Measurements from ENCODE around the gene HDAC9. TPM values are rescaled to one million over a fixed set of nuclear protein-coding genes. Genes with fewer than 3 reads are reported as not detected.

The HDAC9 gene
- total RNA-seq, 1 experiment from 2014 or later, result 11.3 TPM

- no peaks in the 10 kb centered on the region for H3K9me3 Mint-ChIP-seq (ENCODE audit: unreplicated experiment)
- CTCF ChIA-PET, result interaction anchor here (0.9 kb wide), 1 partner anchor 16 kb away, joined by 3 read pairs; no protein-coding TSS in a partner anchor
- no peak for DNase-seq (ENCODE audit: unreplicated experiment)
- no peaks in the 10 kb centered on the region for H3K36me3 Mint-ChIP-seq (ENCODE audit: insufficient read depth, unreplicated experiment)
- H3K27me3 Mint-ChIP-seq (ENCODE audit: insufficient read depth, unreplicated experiment), result no peaks in the 10 kb centered on the region
- no peak for TF ChIP-seq CTCF (IDR thresholded peaks at IDR 0.05; ENCODE audit: unreplicated experiment)
- no peak overlapping the region for H3K4me3 Mint-ChIP-seq (ENCODE audit: unreplicated experiment)
- H3K4me1 Mint-ChIP-seq (ENCODE audit: insufficient read depth, unreplicated experiment), result peaks cover 17% of the 10 kb centered on the region
- no TSS peak for BruUV-seq (replicated peaks)
- H3K27ac Mint-ChIP-seq (ENCODE audit: low read depth, unreplicated experiment), result no peak overlapping the region
- intact Hi-C loops (cut with micrococcal nuclease), result no loop called here
- POLR2A ChIA-PET, result interaction anchor here (1.6 kb wide), 1 partner anchor 19 kb away, joined by 4 read pairs; no protein-coding TSS in a partner anchor
These were observed 59.6 kb downstream of the HDAC9 start for GRCh38 chr7:18555120-18555519.

GRCh38 chr7:18555968-18556367 lies 60.4 kb downstream of the HDAC9 start:
- no peaks in the 10 kb centered on the region for H3K9me3 Mint-ChIP-seq (ENCODE audit: unreplicated experiment)
- H3K4me3 Mint-ChIP-seq (ENCODE audit: unreplicated experiment), result no peak overlapping the region
- no peaks in the 10 kb centered on the region for H3K27me3 Mint-ChIP-seq (ENCODE audit: insufficient read depth, unreplicated experiment)
- no peaks in the 10 kb centered on the region for H3K36me3 Mint-ChIP-seq (ENCODE audit: insufficient read depth, unreplicated experiment)
- peaks cover 17% of the 10 kb centered on the region for H3K4me1 Mint-ChIP-seq (ENCODE audit: insufficient read depth, unreplicated experiment)
- ChIA-PET POLR2A (interaction anchor here (0.7 to 1.6 kb wide), 5 partner anchors 20 to 783 kb away, joined by 3 to 6 read pairs (median 4); no protein-coding TSS in a partner anchor), CTCF (interaction anchor here (0.9 kb wide), 1 partner anchor 15 kb away, joined by 3 read pairs; no protein-coding TSS in a partner anchor)
- intact Hi-C loops (cut with micrococcal nuclease), result no loop called here
- no peak overlapping the region for H3K27ac Mint-ChIP-seq (ENCODE audit: low read depth, unreplicated experiment)
- peak; percentile 6 for DNase-seq (ENCODE audit: unreplicated experiment)
- no TSS peak for BruUV-seq (replicated peaks)
- no peak for TF ChIP-seq CTCF (IDR thresholded peaks at IDR 0.05; ENCODE audit: unreplicated experiment)

- CTCF ChIA-PET, result interaction anchor here (1.1 to 1.7 kb wide), 4 partner anchors 10 to 207 kb away, joined by 3 to 4 read pairs (median 3); no protein-coding TSS in a partner anchor
- Mint-ChIP-seq H3K4me3 (ENCODE audit: unreplicated experiment) (no peak overlapping the region), H3K4me1 (ENCODE audit: insufficient read depth, unreplicated experiment) (peaks cover 17% of the 10 kb centered on the region), H3K27me3 (ENCODE audit: insufficient read depth, unreplicated experiment) (no peaks in the 10 kb centered on the region), H3K36me3 (ENCODE audit: insufficient read depth, unreplicated experiment) (peaks cover 6% of the 10 kb centered on the region), H3K27ac (ENCODE audit: low read depth, unreplicated experiment) (no peak overlapping the region), H3K9me3 (ENCODE audit: unreplicated experiment) (no peaks in the 10 kb centered on the region)
- no TSS peak for BruUV-seq (replicated peaks)
- intact Hi-C loops (cut with micrococcal nuclease), result no loop called here
- no peak for TF ChIP-seq CTCF (IDR thresholded peaks at IDR 0.05; ENCODE audit: unreplicated experiment)
- POLR2A ChIA-PET, result no interaction called here
- DNase-seq (ENCODE audit: unreplicated experiment), result no peak
These were observed 63.0 kb downstream of the HDAC9 start for GRCh38 chr7:18558503-18558902.

DNA sequence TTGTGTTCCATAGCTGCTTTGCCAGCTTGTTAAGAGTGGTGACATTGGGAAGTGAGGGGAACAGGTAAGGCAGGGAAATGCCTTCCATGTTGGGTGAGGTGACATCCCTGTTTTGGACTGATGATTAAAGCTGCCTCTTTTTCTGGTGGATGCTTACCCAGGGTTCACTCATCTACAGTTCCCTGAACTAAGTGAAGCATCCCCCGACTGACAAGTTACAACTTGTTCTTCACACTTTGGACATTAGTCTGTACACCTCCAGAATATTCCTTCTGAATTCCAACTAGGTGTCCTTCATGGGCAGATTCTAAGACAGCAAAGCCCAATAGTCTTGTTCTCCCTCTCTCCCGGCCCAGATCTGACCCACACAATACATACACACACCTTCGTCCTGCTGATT lies 63.4 kb downstream of the HDAC9 start:
- Mint-ChIP-seq H3K4me3 (ENCODE audit: unreplicated experiment) (no peak overlapping the region), H3K36me3 (ENCODE audit: insufficient read depth, unreplicated experiment) (peaks cover 6% of the 10 kb centered on the region), H3K27me3 (ENCODE audit: insufficient read depth, unreplicated experiment) (no peaks in the 10 kb centered on the region), H3K9me3 (ENCODE audit: unreplicated experiment) (no peaks in the 10 kb centered on the region), H3K27ac (ENCODE audit: low read depth, unreplicated experiment) (no peak overlapping the region), H3K4me1 (ENCODE audit: insufficient read depth, unreplicated experiment) (peaks cover 17% of the 10 kb centered on the region)
- no peak for TF ChIP-seq CTCF (IDR thresholded peaks at IDR 0.05; ENCODE audit: unreplicated experiment)
- no TSS peak for BruUV-seq (replicated peaks)
- ChIA-PET POLR2A (no interaction called here), CTCF (interaction anchor here (0.8 to 1.7 kb wide), 4 partner anchors 10 to 207 kb away, joined by 3 to 4 read pairs (median 4); no protein-coding TSS in a partner anchor)
- DNase-seq (ENCODE audit: unreplicated experiment), result peak; percentile 10
- intact Hi-C loops (cut with micrococcal nuclease), result no loop called here

Data from MCF 10A (cell line).